Body of pancreas (tissue), 4 donors: Measurements from ENCODE around the gene PDE7B. TPM values are rescaled to one million over a fixed set of nuclear protein-coding genes. Genes with fewer than 3 reads are reported as not detected.

Experiments used
- ATAC-seq: fragments of 150-250 bp; one replicate; pipeline ENCODE4 v1.9.1; 2016
- DNase-seq, 4 donors: peaks; one replicate each; pipeline ENCODE4 v3.0.0-alpha.2; 2019
- H3K27ac ChIP-seq, 4 donors: fragments of 200-600 bp; sonication (generic); 1 replicate in 3 of 4; 2 replicates in 1 of 4; pipeline versions ENCODE4 v1.5.1 to v1.6.1; 2016 to 2019; ENCODE audit warnings: mild to moderate bottlenecking in 1 of 4, mixed read lengths in 1 of 4, moderate library complexity in 1 of 4
- H3K27me3 ChIP-seq, 2 donors: fragments of 200-600 bp; sonication (generic); one replicate each; pipeline ENCODE4 v1.6.0; 2016; ENCODE audit warnings: mild to moderate bottlenecking in 1 of 2
- H3K36me3 ChIP-seq, 2 donors: fragments of 200-600 bp; sonication (generic); replicated peaks in 1 of 2; 2 replicates each; pipeline ENCODE4 v1.5.1; 2016; ENCODE audit warnings: low read depth in 2 of 2; ENCODE audit not compliant: insufficient read depth in 1 of 2
- H3K4me1 ChIP-seq: fragments of 200-600 bp; sonication (generic); one replicate; pipeline ENCODE4 v1.6.0; 2016
- H3K4me3 ChIP-seq, 2 donors: fragments of 200-600 bp; sonication (generic); 1 replicate in 1 of 2; 2 replicates in 1 of 2; pipeline ENCODE4 v1.5.1; 2016 to 2019
- H3K9me3 ChIP-seq, 3 donors: fragments of 200-600 bp; sonication (generic); 1 replicate in 2 of 3; 2 replicates in 1 of 3; pipeline ENCODE4 v1.5.1; 2016
- POLR2A ChIP-seq, 3 donors: fragments of 450-650 bp; IDR thresholded peaks; one replicate each; pipeline ENCODE4 v1.6.1; 2016; ENCODE audit warnings: antibody characterized with exemption in 3 of 3, mild to moderate bottlenecking in 2 of 3
- WGBS, 2 donors: methylation state at CpG; one replicate each; pipeline ENCODE4 v1.1.5; 2017; 5-methylcytosine and 5-hydroxymethylcytosine counted together
- intact Hi-C: fragments of 100-400 bp; cut with DNase I; formaldehyde crosslinking; loops from one replicate; pipeline ENCODE4 v1.15.1; 2023
- total RNA-seq, 2 donors: library from RNA; depleted of rRNA; stranded (reverse); fragments of >200 nt; gene quantifications; one replicate each; pipeline ENCODE4 v1.1.0, GENCODE V29; 2016
- TF ChIP-seq, protein P1 (sequence below), 7 experiments: fragments of 450-650 bp in 4 of 7; fragments of 200-600 bp in 3 of 7; sonication (generic) in 3 of 7; IDR thresholded peaks; one replicate each; pipeline ENCODE4 v1.5.1; 2016 to 2019; ENCODE audit warnings: antibody characterized with exemption in 7 of 7

PDE7B gene
- total RNA-seq, 2 donors from 2014 or later = 1.0 to 2.3 TPM

GRCh38 chr6:136037242-136037875, 185.9 kb downstream of the PDE7B start:
- Histone ChIP-seq H3K4me3 (no peak overlapping the region), H3K27ac (peak overlapping the region; percentile 28 to 58 (median 42)), H3K9me3 (no peaks in the 10 kb centered on the region), H3K27me3 (no peaks in the 10 kb centered on the region), H3K36me3 (no peaks in the 10 kb centered on the region), H3K4me1 (peaks cover 17% of the 10 kb centered on the region)
- no peak for TF ChIP-seq POLR2A (IDR thresholded peaks at IDR 0.05)
- TF ChIP-seq, protein P1, sequence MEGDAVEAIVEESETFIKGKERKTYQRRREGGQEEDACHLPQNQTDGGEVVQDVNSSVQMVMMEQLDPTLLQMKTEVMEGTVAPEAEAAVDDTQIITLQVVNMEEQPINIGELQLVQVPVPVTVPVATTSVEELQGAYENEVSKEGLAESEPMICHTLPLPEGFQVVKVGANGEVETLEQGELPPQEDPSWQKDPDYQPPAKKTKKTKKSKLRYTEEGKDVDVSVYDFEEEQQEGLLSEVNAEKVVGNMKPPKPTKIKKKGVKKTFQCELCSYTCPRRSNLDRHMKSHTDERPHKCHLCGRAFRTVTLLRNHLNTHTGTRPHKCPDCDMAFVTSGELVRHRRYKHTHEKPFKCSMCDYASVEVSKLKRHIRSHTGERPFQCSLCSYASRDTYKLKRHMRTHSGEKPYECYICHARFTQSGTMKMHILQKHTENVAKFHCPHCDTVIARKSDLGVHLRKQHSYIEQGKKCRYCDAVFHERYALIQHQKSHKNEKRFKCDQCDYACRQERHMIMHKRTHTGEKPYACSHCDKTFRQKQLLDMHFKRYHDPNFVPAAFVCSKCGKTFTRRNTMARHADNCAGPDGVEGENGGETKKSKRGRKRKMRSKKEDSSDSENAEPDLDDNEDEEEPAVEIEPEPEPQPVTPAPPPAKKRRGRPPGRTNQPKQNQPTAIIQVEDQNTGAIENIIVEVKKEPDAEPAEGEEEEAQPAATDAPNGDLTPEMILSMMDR (IDR thresholded peaks at IDR 0.05) = no peak
- ATAC-seq (peak; percentile 27), DNase-seq (no peak)
- WGBS, 2 donors = 58 to 61% methylated on average over 8 of the region's 8 CpGs
- intact Hi-C loops = no loop called here

GRCh38 chr6:136037876-136038460, 186.5 kb downstream of the PDE7B start:
- Histone ChIP-seq H3K27ac (peak overlapping the region; percentile 9 to 58 (median 42)), H3K9me3 (no peaks in the 10 kb centered on the region), H3K4me1 (peaks cover 17% of the 10 kb centered on the region), H3K4me3 (no peak overlapping the region), H3K36me3 (no peaks in the 10 kb centered on the region), H3K27me3 (no peaks in the 10 kb centered on the region)
- WGBS, 2 donors = 21 to 24% methylated on average over 12 to 13 of the region's 13 CpGs
- intact Hi-C loops = no loop called here
- DNase-seq (peak in 2 of 4 donors; percentile 13 to 18), ATAC-seq (peak; percentile 36)
- peak in 1 of 3 donors; percentile 9 for TF ChIP-seq POLR2A (IDR thresholded peaks at IDR 0.05)
- TF ChIP-seq, protein P1 (IDR thresholded peaks at IDR 0.05) = peak in 2 of 7 experiments; percentile 9

DNA sequence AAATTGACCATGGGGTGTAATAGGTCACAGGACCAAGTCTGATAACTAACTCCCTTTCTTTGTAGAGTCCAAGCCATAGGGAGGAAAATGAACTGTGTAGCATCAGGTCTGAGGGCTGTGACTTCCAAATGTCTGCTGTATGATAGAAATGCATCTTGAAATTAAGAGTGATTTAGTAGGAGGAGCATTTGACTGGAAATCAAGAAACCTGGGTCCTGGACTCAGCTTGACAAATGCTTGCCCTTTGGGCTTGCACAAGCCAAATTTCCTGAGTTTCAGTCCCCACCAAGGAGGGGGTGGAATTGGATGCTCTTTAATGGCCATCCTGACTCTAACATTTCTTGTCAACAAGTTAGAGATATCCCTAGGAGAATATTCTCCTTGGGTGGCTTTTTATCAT, 187.0 kb downstream of the PDE7B start:
- H3K27me3 ChIP-seq = no peaks in the 10 kb centered on the region
- H3K4me3 ChIP-seq = no peak overlapping the region
- no peak for ATAC-seq
- intact Hi-C loops = no loop called here
- no peaks in the 10 kb centered on the region for H3K36me3 ChIP-seq
- peak overlapping the region in 3 of 4 donors; percentile 9 to 58 (median 37) for H3K27ac ChIP-seq
- DNase-seq = no peak
- peaks cover 17% of the 10 kb centered on the region for H3K4me1 ChIP-seq
- H3K9me3 ChIP-seq = no peaks in the 10 kb centered on the region
- TF ChIP-seq POLR2A (IDR thresholded peaks at IDR 0.05) = no peak
- TF ChIP-seq, protein P1 (IDR thresholded peaks at IDR 0.05) = no peak

GRCh38 chr6:136039185-136039584, 187.7 kb downstream of the PDE7B start:
- TF ChIP-seq POLR2A (IDR thresholded peaks at IDR 0.05) = no peak
- TF ChIP-seq, protein P1 (IDR thresholded peaks at IDR 0.05) = no peak

More at GRCh38 chr6:136039185-136039584, 187.7 kb downstream of the PDE7B start:
- Histone ChIP-seq H3K4me1 (peaks cover 17% of the 10 kb centered on the region), H3K27me3 (no peaks in the 10 kb centered on the region), H3K9me3 (no peaks in the 10 kb centered on the region), H3K4me3 (no peak overlapping the region), H3K36me3 (no peaks in the 10 kb centered on the region), H3K27ac (no peak overlapping the region)
- 71 to 76% methylated on average over 4 of the region's 4 CpGs for WGBS, 2 donors
- DNase-seq (no peak), ATAC-seq (no peak)
- intact Hi-C loops = no loop called here
